Measurements from ENCODE around the gene PIK3C2A. TPM values are rescaled to one million over a fixed set of nuclear protein-coding genes. Genes with fewer than 3 reads are reported as not detected.

The PIK3C2A gene
- total and polyA plus RNA-seq, 4 donors, result 13.6 to 103 (median 39.0) TPM

DNA sequence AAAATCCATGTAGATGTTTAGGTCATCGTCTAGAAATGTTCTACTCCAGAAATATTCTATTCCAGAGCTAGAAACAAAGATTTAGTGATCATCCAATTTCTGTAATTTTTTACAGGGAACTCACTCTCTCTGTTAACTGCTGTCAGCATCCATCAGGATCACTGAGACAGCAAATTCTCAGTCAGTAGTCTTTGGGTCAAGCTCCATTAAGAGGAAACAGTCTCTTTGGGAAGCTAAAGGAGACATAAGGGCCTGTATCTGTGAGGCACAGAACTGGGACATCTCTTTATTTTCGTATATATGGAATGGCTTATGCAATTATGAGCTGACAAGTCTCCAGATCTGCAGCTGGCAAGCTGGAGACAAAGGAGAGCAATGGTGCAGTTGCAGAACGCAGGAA lies 48.3 kb downstream of the PIK3C2A start:
- no peaks in the 10 kb centered on the region for H3K27me3 ChIP-seq (ENCODE audit: control insufficient read depth in 3 of 3, insufficient read depth in 3 of 3, low read length in 2 of 3)
- H3K27ac ChIP-seq (ENCODE audit: low read depth in 1 of 2, low read length in 1 of 2), result peak overlapping the region in 1 of 2 donors; percentile 16

More for the DNA sequence above, 48.3 kb downstream of the PIK3C2A start:
- H3K4me3 ChIP-seq, result no peak overlapping the region
- ATAC-seq (ENCODE audit: insufficient read depth, low FRiP score), result no peak
- WGBS, 2 donors, result 77 to 87% methylated on average over 3 of the region's 3 CpGs
- no peak for DNase-seq
- no peaks in the 10 kb centered on the region for H3K9me3 ChIP-seq (ENCODE audit: control insufficient read depth in 4 of 4, insufficient read depth in 3 of 4, low read length in 3 of 4)
- H3K9ac ChIP-seq (ENCODE audit: insufficient read depth in 1 of 2, low read length in 2 of 2), result no peak overlapping the region
- TF ChIP-seq, protein P1, sequence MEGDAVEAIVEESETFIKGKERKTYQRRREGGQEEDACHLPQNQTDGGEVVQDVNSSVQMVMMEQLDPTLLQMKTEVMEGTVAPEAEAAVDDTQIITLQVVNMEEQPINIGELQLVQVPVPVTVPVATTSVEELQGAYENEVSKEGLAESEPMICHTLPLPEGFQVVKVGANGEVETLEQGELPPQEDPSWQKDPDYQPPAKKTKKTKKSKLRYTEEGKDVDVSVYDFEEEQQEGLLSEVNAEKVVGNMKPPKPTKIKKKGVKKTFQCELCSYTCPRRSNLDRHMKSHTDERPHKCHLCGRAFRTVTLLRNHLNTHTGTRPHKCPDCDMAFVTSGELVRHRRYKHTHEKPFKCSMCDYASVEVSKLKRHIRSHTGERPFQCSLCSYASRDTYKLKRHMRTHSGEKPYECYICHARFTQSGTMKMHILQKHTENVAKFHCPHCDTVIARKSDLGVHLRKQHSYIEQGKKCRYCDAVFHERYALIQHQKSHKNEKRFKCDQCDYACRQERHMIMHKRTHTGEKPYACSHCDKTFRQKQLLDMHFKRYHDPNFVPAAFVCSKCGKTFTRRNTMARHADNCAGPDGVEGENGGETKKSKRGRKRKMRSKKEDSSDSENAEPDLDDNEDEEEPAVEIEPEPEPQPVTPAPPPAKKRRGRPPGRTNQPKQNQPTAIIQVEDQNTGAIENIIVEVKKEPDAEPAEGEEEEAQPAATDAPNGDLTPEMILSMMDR (IDR thresholded peaks at IDR 0.05; ENCODE audit: control extremely low read depth, extremely low read depth), result no peak
- H3K4me1 ChIP-seq (ENCODE audit: control insufficient read depth in 5 of 5, insufficient read depth in 5 of 5, low read length in 5 of 5), result peaks cover 0 to 37% (median 3%) of the 10 kb centered on the region in 5 donors
- peaks cover 0 to 5% (median 1%) of the 10 kb centered on the region in 4 donors for H3K36me3 ChIP-seq (ENCODE audit: control insufficient read depth in 4 of 4, insufficient read depth in 4 of 4, low read length in 4 of 4)

Other genes with a start within 250 kb of the PIK3C2A start
- gene PLEKHA7, start 193.6 kb downstream of the PIK3C2A start, total RNA-seq, result 10 to 100 TPM; 29.3 to 31.8 TPM
- gene PLEKHA7, start 193.6 kb downstream of the PIK3C2A start, polyA plus RNA-seq, result 10 to 100 TPM; 13.3 to 13.6 TPM
- gene RPS13, start 130.3 kb downstream of the PIK3C2A start, total RNA-seq, result 1,000 to 10,000 TPM in 1 of 2 donors, 100 to 1,000 TPM in 1; 652 to 1,056 TPM
- 1,000 to 10,000 TPM; 1,250 to 1,941 TPM for gene RPS13, start 130.3 kb downstream of the PIK3C2A start, polyA plus RNA-seq
- 100 to 1,000 TPM in 1 of 2 donors, 10 to 100 TPM in 1; 73.6 to 136 TPM for gene NUCB2, start 68.8 kb upstream of the PIK3C2A start, total RNA-seq
- gene NUCB2, start 68.8 kb upstream of the PIK3C2A start, polyA plus RNA-seq, result 100 to 1,000 TPM; 101 to 131 TPM
- gene NCR3LG1, start 143.8 kb upstream of the PIK3C2A start, total RNA-seq, result 1 to 10 TPM; 1.3 to 5.8 TPM
- 1 to 10 TPM in 1 of 2 donors, under 1 TPM in 1; 0.94 to 3.0 TPM for gene NCR3LG1, start 143.8 kb upstream of the PIK3C2A start, polyA plus RNA-seq
- 1 to 10 TPM; 2.3 to 4.5 TPM for gene KCNJ11, start 180.7 kb upstream of the PIK3C2A start, total RNA-seq
- gene KCNJ11, start 180.7 kb upstream of the PIK3C2A start, polyA plus RNA-seq, result 1 to 10 TPM; 2.5 to 3.1 TPM

Measured in lung (tissue), 12 donors.